CD14-positive monocyte (primary cell): ENCODE measurements around the gene B2M. TPM values are rescaled to one million over a fixed set of nuclear protein-coding genes. Genes with fewer than 3 reads are reported as not detected.

Source experiments
- DNase-seq, 3 donors: peaks; one replicate each; pipeline ENCODE4 v3.0.0-alpha.2; 2011 to 2022
- H2AFZ ChIP-seq: 2 replicates; pipeline ENCODE4 v1.6.0; 2012; ENCODE audit warnings: mild to moderate bottlenecking, low read depth, low read length, inconsistent platforms; ENCODE audit not compliant: insufficient read depth, poor library complexity, severe bottlenecking
- H3K27ac ChIP-seq, 2 donors: 1 replicate in 1 of 2; 2 replicates in 1 of 2; pipeline ENCODE4 v1.5.1; 2012 to 2013; ENCODE audit warnings: low read length in 2 of 2, control low read depth in 1 of 2, inconsistent platforms in 1 of 2, low read depth in 1 of 2, mild to moderate bottlenecking in 1 of 2
- H3K27me3 ChIP-seq, 2 donors: one replicate each; pipeline versions ENCODE4 v1.6.0 to v1.6.1; 2011 to 2013; ENCODE audit warnings: low read length in 2 of 2; ENCODE audit not compliant: control insufficient read depth in 2 of 2, insufficient read depth in 2 of 2
- H3K36me3 ChIP-seq, 2 donors: replicated peaks in 1 of 2; 1 replicate in 1 of 2; 2 replicates in 1 of 2; pipeline versions ENCODE4 v1.5.1 to v1.6.1; 2012 to 2013; ENCODE audit warnings: low read length in 2 of 2, control low read depth in 1 of 2, inconsistent platforms in 1 of 2, mild to moderate bottlenecking in 1 of 2; ENCODE audit not compliant: insufficient read depth in 2 of 2, control insufficient read depth in 1 of 2
- H3K4me1 ChIP-seq, 2 donors: 1 replicate in 1 of 2; 2 replicates in 1 of 2; pipeline versions ENCODE4 v1.5.1 to v1.6.1; 2012 to 2013; ENCODE audit warnings: low read length in 2 of 2, control low read depth in 1 of 2, inconsistent platforms in 1 of 2, mild to moderate bottlenecking in 1 of 2, moderate library complexity in 1 of 2; ENCODE audit not compliant: insufficient read depth in 2 of 2, control insufficient read depth in 1 of 2
- H3K4me2 ChIP-seq: replicated peaks from 2 replicates; pipeline ENCODE3; 2012; ENCODE audit warnings: low read length, moderate library complexity, mild to moderate bottlenecking; ENCODE audit not compliant: poor library complexity, severe bottlenecking; ENCODE audit errors: extremely low read depth
- H3K4me3 ChIP-seq, 3 experiments: fragments of 200-600 bp in 1 of 3; sonication (generic) in 1 of 3; replicated peaks in 1 of 3; 1 replicate in 2 of 3; 2 replicates in 1 of 3; pipeline ENCODE4 v1.5.1; 2011 to 2013; ENCODE audit warnings: low read length in 3 of 3, mild to moderate bottlenecking in 3 of 3, control low read depth in 2 of 3, low read depth in 2 of 3, inconsistent platforms in 1 of 3, moderate library complexity in 1 of 3
- H3K79me2 ChIP-seq: 2 replicates; pipeline ENCODE4 v1.6.0; 2012; ENCODE audit warnings: mild to moderate bottlenecking, control low read depth, inconsistent platforms, low read length, moderate library complexity; ENCODE audit not compliant: insufficient read depth
- H3K9ac ChIP-seq: 2 replicates; pipeline ENCODE4 v1.6.0; 2017; ENCODE audit warnings: low read length, mild to moderate bottlenecking; ENCODE audit not compliant: insufficient read depth, poor library complexity, severe bottlenecking
- H3K9me3 ChIP-seq, 2 donors: replicated peaks in 1 of 2; 1 replicate in 1 of 2; 2 replicates in 1 of 2; pipeline versions ENCODE4 v1.5.1 to v1.6.1; 2012 to 2013; ENCODE audit warnings: low read length in 2 of 2, control low read depth in 1 of 2; ENCODE audit not compliant: control insufficient read depth in 1 of 2, insufficient read depth in 1 of 2
- H4K20me1 ChIP-seq: 2 replicates; pipeline ENCODE4 v1.6.0; 2012; ENCODE audit warnings: mild to moderate bottlenecking, low read length, control low read depth, moderate library complexity; ENCODE audit not compliant: insufficient read depth
- H3K27ac Mint-ChIP-seq, 7 donors: one replicate each; pipeline ENCODE4 v1.8.0; 2020; ENCODE audit warnings: mild to moderate bottlenecking in 7 of 7, mixed read lengths in 7 of 7, moderate library complexity in 6 of 7, inconsistent platforms in 2 of 7
- H3K27me3 Mint-ChIP-seq, 3 donors: one replicate each; pipeline ENCODE4 v1.8.0; 2021 to 2022; ENCODE audit warnings: low read depth in 3 of 3, mild to moderate bottlenecking in 3 of 3, mixed read lengths in 3 of 3, moderate library complexity in 3 of 3, inconsistent platforms in 1 of 3
- H3K36me3 Mint-ChIP-seq, 2 donors: one replicate each; pipeline ENCODE4 v1.8.0; 2020; ENCODE audit warnings: mixed read lengths in 2 of 2, inconsistent platforms in 1 of 2, mild to moderate bottlenecking in 1 of 2
- H3K4me1 Mint-ChIP-seq: one replicate; pipeline ENCODE4 v1.8.0; 2020; ENCODE audit warnings: mild to moderate bottlenecking, mixed read lengths
- H3K4me3 Mint-ChIP-seq, 2 donors: one replicate each; pipeline ENCODE4 v1.8.0; 2020; ENCODE audit warnings: mild to moderate bottlenecking in 2 of 2, mixed read lengths in 2 of 2, moderate library complexity in 1 of 2
- H3K9me3 Mint-ChIP-seq, 7 donors: one replicate each; pipeline ENCODE4 v1.8.0; 2020 to 2022; ENCODE audit warnings: mixed read lengths in 7 of 7, mild to moderate bottlenecking in 6 of 7, moderate library complexity in 6 of 7, inconsistent platforms in 2 of 7
- CTCF ChIP-seq: fragments of 200-600 bp; IDR thresholded peaks from one replicate; pipeline ENCODE4 v1.8.0; 2022; ENCODE audit warnings: antibody characterized with exemption, mild to moderate bottlenecking
- WGBS: methylation state at CpG from one replicate; pipeline ENCODE4 v1.1.5; 2013; ENCODE audit warnings: missing lambda C conversion rate; ENCODE audit not compliant: insufficient coverage; 5-methylcytosine and 5-hydroxymethylcytosine counted together
- intact Hi-C, 2 donors: fragments of 100-400 bp; cut with micrococcal nuclease; formaldehyde crosslinking; loops; one replicate each; pipeline versions ENCODE4 v1.15.0 to v1.15.1; 2023
- polyA plus RNA-seq, 3 donors: library from polyadenylated mRNA; depleted of rRNA in 1 of 3; unstranded in 2 of 3; stranded (reverse) in 1 of 3; fragments of 300-500 nt in 2 of 3; fragments of >200 nt in 1 of 3; fragmentation: Illumina TruSeq in 2 of 3; gene quantifications; 1 replicate in 2 of 3; 2 replicates in 1 of 3; pipeline ENCODE4 v1.2.3, GENCODE V29; 2012 to 2021

B2M gene
- polyA plus RNA-seq, 3 donors, result 17,356 to 28,278 (median 28,259) TPM

- intact Hi-C loops, result loop anchor here in 1 of 2 donors (1.0 to 5.0 kb wide), 2 partner anchors 7 to 179 kb away; partner anchors contain the start of gene EIF3J
- TF ChIP-seq CTCF, result no peak
- no peak for DNase-seq
- Mint-ChIP-seq H3K4me1 (peaks cover 60% of the 10 kb centered on the region), H3K9me3 (peaks cover 0 to 15% (median 4%) of the 10 kb centered on the region in 7 donors), H3K36me3 (peaks cover 73 to 78% of the 10 kb centered on the region in 2 donors), H3K27ac (peak overlapping the region in 4 of 7 donors; percentile 36 to 100 (median 82)), H3K4me3 (peak overlapping the region in 1 of 2 donors; percentile 100), H3K27me3 (peaks cover 2 to 9% (median 4%) of the 10 kb centered on the region in 3 donors)
- peaks cover 53 to 71% of the 10 kb centered on the region in 2 donors for H3K4me1 ChIP-seq
- no peaks in the 10 kb centered on the region for H3K9me3 ChIP-seq
- H3K9ac ChIP-seq, result no peak overlapping the region
- H3K4me3 ChIP-seq, result peak overlapping the region in 1 of 3 experiments; percentile 96
- H4K20me1 ChIP-seq, result peaks cover 95% of the 10 kb centered on the region
- WGBS, result no CpG with 5 or more reads among the region's 2 CpGs
- peaks cover 91% of the 10 kb centered on the region for H3K79me2 ChIP-seq
- peak overlapping the region; percentile 73 for H3K4me2 ChIP-seq
- H3K27ac ChIP-seq, result peak overlapping the region in 1 of 2 donors; percentile 99
- H3K36me3 ChIP-seq, result peaks cover 57 to 59% of the 10 kb centered on the region in 2 donors
- H2AFZ ChIP-seq, result no peak overlapping the region
- H3K27me3 ChIP-seq, result no peaks in the 10 kb centered on the region
These were observed 4.5 kb downstream of the B2M start for GRCh38 chr15:44715797-44716334.

GRCh38 chr15:44716983-44717602 is 5.8 kb downstream of the B2M start:
- WGBS, result 100% methylated on average over 1 of the region's 2 CpGs
- H3K27me3 ChIP-seq, result no peaks in the 10 kb centered on the region
- DNase-seq, result no peak
- H3K4me3 ChIP-seq, result peak overlapping the region in 1 of 3 experiments; percentile 96
- H3K9ac ChIP-seq, result no peak overlapping the region
- H3K27me3 Mint-ChIP-seq, result peaks cover 0 to 4% (median 2%) of the 10 kb centered on the region in 3 donors
- no peak for TF ChIP-seq CTCF
- intact Hi-C loops, result loop anchor here in 1 of 2 donors (5.0 kb wide), 1 partner anchor 180 kb away; the partner anchor contains the start of gene EIF3J
- peak overlapping the region; percentile 73 for H3K4me2 ChIP-seq
- H2AFZ ChIP-seq, result no peak overlapping the region
- H4K20me1 ChIP-seq, result peaks cover 92% of the 10 kb centered on the region
- H3K36me3 Mint-ChIP-seq, result peaks cover 72 to 76% of the 10 kb centered on the region in 2 donors
- H3K9me3 ChIP-seq, result no peaks in the 10 kb centered on the region
- peaks cover 0 to 7% (median 4%) of the 10 kb centered on the region in 7 donors for H3K9me3 Mint-ChIP-seq
- peaks cover 56 to 77% of the 10 kb centered on the region in 2 donors for H3K4me1 ChIP-seq
- peaks cover 72% of the 10 kb centered on the region for H3K4me1 Mint-ChIP-seq
- no peak overlapping the region for H3K4me3 Mint-ChIP-seq
- H3K27ac Mint-ChIP-seq, result peak overlapping the region in 4 of 7 donors; percentile 26 to 72 (median 46)
- H3K36me3 ChIP-seq, result peaks cover 57 to 58% of the 10 kb centered on the region in 2 donors
- peaks cover 82% of the 10 kb centered on the region for H3K79me2 ChIP-seq
- H3K27ac ChIP-seq, result peak overlapping the region in 1 of 2 donors; percentile 99
